KG1 (cell line): ENCODE measurements around the gene INPP4A.

ENCODE experiments used
- DNase-seq: peaks from one replicate; lab custom pipeline; 2025; lab: John Stamatoyannopoulos, UW

The INPP4A gene

DNA sequence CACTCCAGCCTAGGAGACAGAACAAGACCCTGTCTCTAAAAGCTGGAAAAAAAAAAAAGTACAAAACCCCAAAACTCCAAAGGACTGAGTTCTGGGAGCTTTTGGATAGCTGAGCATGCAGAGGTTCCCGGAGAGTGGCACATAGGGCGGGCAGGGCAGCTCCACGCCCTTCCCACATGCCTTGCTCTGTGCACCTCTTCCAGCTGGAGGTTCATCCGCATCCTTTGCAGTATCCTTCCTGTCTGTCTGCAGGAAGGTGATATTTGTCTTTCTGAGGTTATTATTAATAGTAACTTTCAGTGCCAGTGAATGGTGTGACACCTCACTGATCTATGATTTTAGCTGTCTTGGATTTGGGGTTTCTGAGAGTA lies 70.2 kb downstream of the INPP4A start:
- DNase-seq, result no peak

DNA sequence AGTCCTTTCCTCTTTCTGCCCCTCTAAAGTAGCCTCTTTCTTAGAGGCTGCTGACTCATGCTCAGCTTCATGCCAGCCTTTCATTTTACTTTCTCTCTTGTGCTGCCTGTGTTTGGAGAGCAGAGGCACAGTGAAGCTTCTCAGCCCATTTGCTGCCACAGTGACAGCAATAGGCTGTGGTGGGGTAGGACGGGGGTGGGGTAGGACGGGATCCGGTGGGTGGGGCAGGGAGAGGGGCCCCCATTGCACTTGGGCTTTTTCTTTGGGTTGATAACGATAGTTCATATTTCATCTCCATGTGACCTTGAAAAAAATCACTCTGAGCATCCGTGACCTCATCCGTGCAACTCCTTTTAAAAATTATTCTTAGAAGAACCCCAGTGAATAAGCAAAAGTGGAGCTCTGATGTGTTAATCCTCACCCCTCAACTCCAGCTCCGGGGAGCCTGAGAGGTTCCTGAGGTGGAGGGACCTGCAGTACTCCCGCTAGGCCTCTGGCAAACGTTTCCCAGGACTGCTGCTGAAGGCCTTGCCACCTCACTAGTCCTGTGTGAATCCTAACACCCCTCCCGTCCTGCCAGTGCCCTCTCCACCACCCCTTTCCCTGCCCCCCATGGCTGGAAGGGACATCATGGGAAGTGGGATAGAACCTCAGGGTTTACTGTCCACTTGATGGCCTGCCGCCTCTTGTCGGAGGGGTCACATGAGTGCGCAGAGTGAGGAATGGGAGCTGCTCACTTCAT lies 70.8 kb downstream of the INPP4A start:
- no peak for DNase-seq

DNA sequence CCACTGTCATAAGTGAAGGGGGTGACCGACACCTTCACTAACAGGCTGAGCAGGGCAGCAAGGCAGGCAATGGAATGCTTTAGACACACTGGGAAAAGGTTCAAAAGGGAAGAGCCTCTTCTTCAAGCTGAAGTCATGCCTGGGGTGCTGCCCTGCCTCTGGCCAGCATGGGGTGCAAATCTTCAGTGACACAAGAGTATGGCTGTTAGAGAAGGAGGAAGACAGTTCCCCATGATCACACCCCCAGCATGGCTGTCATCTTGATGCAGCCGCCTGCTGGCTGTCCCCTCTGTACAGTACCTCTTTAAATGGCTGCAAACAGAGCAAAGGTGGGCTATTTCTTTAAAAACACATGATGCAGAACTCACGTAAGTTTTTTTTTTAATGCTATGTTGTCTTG lies 71.9 kb downstream of the INPP4A start:
- no peak for DNase-seq

DNA sequence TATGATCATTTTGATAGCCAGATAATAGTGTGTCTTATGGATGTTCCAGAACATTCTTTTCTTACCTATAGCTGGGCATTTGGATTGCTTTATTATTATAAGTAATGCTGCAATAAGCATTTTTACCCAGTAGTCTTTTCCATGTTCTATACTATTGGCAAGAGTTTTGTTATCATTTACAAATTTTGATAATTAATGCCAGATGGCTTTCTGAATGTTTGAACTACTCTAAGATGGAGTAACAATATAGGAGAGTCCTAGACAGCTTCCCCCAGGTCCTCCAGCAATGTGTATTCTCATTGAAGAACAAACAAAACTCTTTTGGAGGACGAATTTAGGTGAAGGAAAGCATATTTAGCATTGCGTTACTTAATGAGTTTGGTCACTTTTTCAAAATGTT lies 73.0 kb downstream of the INPP4A start:
- DNase-seq, result no peak

DNA sequence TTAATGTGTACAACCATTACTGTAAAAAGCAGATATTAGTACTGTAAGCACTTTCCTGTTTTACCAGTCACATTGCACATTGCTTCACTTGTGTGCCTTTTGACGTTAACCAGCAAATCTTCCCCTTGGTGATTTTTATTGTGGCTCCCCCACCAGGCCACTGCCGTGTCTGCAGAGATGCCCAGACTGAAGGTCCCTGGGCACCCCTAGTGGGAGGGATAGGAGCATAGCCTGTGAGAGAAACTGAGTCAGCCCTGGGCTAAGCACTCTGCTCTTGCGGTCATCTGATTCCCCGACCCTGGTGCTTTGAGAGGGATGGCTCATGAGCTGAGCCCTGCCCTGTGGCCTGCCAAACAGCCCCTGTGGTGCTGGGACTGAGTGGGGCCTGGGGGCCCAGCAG lies 73.4 kb downstream of the INPP4A start:
- DNase-seq, result no peak

DNA sequence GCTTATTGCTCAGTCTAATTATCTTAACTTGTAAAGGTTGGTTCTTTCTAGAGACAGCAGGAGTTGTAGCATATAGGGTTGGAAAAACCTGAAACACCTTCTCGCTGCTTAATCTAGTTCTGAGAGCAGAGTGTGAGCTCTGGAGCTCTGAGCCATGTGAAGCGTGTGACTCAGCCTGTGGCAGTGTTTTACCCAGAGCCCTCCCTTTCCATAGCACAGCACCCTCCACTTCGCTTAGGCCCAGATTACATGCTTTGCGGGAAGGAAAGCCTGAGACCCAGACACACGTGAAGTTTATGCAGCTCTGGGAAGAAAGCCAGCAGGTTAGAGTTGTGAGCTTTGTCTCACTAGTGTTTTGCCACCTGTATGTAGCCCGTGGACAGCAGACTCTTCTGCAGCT lies 74.5 kb downstream of the INPP4A start:
- no peak for DNase-seq

DNA sequence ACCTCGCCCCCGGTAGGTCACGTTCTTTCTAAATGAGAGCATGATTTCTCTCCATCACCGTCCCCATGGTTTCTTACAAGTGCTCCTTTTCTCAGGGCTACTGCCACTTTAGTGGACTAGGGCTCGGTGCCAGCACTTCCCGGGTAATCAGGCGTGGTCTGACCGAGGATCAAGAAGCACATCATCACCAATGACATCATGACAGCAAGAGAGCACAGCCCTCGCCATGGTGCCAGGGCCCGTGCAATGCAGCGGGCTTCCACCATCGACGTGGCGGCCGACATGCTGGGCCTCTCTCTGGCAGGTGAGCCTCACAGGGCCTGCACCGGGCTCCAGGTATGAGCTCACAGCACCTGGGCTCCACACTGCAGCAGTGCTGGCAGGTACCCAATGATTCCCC lies 75.2 kb downstream of the INPP4A start:
- DNase-seq, result no peak

DNA sequence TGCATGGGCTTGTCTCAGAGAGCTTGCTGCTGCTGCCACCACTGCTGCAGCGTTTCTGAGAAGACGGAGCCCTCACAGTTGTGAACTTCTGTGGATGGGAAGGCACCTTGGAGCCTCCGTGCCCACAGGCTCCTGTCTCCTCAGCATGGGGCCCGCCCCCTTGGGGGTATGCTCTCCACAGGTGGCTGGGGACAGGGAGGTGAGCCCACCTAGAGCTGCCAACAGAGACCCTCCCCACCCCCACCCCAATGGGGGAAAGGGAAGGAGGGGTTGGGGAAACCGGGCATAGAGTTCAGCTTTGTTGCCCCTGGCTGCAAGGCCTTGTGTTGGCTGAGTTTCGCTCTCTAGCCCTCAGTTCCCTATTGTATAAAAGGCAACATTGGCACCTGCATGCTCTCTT lies 76.1 kb downstream of the INPP4A start:
- DNase-seq, result no peak

DNA sequence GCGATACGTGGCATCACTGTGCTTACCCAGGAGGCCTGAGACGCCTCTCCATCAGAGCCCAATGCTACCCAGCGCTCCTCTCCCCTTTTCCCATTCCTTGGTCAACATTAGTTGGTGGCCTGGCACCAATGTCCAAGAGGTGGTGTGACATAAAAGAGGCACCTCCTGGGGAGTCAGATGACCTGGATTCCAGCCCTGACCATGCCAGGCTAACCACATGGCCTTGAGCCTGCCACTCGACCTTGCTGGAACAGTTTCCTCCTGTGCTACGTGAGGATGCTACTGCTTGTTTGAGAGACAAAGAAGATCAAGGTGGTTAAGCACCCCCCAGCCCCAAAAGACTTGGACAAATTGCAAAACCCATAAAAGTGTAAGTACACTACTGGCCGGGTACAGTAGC lies 76.6 kb downstream of the INPP4A start:
- no peak for DNase-seq

DNA sequence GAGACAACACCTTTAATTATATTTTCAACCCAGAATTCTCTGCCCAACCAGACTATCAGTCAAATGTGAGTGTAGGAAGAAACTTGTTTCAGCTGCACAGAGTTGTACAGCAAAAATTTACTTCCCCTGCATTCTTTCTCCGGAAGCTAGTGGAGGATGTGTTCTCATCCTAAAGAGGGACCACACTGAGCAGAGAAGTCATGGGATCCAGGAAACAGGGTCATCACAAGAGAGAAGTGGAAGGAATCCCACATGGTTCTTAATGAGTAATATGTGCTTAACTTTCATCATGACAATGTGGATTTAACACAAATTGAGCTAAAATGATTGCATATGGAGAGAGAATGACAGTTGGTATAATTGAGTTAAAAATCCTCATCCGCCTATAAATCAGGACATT lies 78.2 kb downstream of the INPP4A start:
- DNase-seq, result no peak

DNA sequence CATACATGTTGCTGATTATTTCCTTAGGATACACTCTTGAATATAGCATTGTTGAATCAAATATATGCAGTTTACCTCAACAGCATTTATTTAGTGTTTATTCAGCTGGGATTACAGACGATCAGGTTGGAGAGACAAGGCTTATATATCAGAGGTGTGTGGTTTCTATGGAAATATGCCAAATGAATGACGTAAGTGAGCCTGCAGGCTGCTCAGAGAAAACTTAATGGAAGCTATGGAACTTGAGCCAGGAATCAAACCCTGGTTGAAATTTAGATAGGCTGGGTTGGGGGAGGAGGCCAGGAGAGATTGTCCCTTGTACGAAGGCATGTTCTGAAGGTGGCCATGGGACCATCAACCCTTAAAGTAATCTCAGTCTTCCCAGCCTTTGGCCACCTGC lies 79.5 kb downstream of the INPP4A start:
- DNase-seq, result no peak

DNA sequence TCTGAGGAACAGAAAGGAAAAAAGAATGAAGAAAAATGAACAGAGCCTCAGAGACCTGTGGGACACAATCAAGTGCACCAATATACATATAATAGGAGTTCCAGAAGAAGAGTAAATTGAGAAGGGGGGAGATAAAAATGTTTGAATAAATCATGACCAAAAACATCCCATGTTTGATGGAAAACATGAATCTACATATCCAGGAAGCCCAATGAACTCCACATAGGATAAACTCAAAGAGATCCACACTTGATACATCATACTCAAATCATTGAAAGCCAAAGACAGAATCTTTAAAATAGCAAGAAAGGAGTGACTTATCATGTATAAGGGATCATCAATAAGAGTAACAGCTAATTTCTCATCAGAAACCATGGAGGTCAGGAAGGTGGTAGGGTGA lies 83.7 kb downstream of the INPP4A start:
- DNase-seq, result no peak

DNA sequence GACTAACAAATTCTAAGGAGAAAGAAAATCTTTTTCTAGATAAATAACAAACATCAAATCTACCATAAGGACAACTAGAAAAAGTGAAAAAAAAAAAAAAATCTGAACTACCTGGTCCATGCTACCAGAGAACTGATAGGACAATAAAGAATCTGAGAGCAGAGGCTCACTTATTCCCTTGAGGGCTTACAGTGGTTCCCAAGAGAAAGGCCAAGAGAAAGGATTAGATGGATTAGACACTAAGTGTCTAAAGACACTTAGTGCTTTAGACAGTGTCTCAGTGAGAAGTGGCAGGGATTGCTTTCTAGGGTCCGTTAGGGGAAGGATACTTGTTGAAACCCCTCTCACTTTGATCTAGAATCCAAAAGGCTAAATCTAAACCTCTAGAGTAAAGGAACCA lies 85.5 kb downstream of the INPP4A start:
- DNase-seq, result no peak

DNA sequence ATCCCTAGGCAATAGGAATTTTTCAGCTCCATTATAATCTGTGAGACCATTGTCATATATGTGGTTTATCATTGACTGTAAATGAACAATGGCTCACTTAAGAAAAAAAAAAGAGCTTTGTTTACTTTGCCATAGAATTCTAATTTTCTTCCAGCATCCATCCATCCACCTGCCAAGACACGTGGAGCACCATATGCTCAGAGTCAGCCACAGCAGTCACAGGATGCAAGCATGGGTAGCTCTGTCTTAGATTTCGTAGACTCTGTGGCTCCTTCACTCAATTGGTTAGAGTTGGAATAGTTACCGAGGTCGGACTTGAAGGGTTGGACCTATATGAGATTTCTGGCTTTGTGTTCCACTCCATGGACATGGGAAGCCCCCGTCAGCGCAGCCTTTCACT lies 88.1 kb downstream of the INPP4A start:
- DNase-seq, result no peak

DNA sequence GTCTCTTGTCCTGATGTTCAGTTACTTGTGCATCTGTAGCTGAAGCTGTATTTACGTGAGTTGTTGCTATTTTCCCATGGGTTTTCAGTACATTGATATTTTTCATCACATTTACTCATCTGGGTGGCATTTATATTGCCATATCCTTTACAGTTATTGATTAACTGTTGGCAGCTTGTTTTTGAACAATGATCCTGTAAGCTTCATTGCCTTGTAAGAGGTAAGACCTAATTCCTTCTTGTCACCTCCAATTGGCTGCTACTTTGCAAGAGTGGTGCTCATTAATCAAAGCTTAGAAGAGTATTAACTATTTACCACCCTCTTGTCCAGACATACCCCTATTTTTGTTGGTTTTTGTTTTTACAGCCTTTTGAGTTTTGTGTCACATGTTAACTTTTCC lies 88.9 kb downstream of the INPP4A start:
- DNase-seq, result no peak

DNA sequence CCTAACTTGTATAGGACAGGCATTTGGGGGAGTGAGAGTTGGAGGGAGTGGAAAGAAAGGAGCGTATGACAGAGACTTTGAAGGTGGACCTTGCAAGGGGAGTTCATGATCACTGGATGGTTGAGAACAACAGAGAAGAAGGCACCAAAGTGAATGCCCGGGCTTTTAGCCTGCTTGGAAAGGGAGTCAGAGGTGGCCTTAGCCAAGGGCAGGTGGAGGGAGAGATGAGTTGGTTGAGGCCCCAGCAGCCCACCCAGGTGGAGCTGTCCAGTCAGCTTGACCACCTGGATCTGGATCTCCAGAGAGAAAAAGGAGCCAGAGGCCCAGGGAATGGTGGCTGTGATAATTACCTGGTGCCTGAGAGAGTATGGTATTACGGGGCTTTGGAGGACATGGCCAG lies 90.1 kb downstream of the INPP4A start:
- DNase-seq, result no peak

DNA sequence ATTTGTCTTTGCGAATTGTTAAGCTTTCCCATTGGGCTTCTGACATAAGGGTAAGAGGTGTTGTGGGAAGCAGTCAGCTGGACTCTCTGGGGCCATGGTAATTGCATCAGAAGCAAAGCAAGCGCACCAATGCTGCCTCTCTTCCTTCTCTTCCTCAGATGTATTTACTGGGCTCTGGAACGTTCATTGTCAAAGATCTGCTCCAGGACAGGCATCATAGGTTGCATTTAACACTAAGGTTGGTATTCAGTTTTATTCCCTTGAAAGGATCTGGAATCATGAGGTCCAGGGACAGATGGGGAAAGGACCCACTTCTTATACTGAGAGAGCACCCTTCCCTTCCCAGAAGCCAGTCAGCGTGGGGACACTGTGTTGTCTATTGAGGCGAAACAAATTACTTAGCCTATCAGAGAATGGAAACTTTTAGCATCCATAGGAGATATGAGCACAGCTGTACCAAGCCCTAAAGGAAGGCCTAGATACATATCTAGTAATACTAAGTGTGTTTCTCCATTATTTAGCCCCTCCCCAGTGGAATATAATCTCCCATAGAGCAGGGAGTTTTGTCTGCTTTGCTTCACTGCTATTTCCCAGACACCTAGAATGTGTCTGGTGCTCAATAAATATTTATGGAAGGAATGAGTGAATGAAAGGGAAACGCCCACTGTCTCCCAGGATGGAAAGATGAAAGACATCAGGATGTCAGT lies 91.5 kb downstream of the INPP4A start:
- DNase-seq, result no peak

DNA sequence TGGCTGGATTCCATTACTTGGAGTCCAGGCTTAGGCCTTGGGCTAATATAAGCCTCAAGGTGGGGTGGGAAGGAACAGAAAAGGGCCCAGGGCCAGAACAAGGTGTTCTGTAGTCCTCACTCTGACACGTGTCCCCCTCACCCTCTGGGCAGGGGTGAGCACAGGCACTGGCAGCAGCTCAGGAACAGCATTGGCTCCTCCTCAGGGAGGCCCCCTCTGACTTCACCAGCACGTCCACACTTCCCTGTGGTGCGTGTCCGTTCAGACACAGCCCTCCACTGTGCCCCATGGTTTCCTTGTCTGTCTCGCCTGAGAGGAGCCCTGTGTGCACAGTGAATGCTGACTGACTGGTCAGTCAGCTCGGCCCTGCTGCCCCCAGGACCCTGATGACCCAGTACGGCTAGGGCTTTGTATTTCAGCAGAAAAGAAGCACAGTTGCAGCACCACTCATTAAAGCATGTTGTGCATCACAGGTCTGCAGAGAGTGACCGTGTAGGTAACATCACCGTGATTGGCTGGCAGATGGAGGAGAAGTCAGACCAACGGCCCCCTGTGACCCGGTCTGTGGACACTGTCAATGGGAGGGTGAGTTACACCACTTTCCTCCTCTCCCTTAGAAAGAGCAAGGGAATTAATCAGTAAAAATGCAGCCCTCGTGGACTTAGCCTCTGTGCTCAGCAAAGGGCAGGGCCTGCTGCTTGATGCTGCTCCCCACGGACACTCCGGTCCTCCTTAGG lies 92.9 kb downstream of the INPP4A start:
- no peak for DNase-seq

DNA sequence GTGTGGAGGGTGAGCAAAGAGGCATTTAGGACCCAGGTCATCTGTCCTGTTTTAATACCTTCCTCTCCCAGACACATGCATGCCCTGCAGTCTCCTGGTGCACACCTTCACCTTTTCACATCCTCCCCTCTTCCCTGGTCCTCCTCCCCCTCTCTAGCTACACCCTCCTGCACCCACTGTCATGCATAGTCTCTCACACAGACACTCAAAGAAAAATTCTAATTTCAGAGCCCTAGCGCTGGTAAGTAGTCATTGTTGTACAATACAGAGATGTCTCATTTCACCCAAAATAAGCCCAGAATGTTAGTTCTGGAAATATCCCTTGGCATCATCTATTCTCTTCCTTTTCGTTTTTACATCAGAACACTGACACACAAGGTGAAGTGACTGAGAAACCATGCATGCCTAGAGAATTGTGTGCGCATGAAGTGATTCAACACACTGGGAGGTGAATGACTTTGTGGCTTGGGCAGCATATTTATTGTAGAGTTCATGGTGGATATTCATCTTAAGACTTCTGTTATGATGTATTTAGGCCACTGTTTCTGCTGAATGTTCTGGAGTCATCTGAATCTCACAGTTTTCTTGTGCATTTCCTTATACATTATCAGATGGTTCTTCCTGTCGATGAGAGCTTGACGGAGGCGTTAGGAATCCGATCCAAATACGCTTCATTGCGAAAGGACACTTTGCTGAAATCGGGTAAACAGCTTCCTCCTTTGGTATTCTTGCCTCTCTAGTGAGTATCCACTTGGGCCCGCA lies 93.8 kb downstream of the INPP4A start:
- no peak for DNase-seq

DNA sequence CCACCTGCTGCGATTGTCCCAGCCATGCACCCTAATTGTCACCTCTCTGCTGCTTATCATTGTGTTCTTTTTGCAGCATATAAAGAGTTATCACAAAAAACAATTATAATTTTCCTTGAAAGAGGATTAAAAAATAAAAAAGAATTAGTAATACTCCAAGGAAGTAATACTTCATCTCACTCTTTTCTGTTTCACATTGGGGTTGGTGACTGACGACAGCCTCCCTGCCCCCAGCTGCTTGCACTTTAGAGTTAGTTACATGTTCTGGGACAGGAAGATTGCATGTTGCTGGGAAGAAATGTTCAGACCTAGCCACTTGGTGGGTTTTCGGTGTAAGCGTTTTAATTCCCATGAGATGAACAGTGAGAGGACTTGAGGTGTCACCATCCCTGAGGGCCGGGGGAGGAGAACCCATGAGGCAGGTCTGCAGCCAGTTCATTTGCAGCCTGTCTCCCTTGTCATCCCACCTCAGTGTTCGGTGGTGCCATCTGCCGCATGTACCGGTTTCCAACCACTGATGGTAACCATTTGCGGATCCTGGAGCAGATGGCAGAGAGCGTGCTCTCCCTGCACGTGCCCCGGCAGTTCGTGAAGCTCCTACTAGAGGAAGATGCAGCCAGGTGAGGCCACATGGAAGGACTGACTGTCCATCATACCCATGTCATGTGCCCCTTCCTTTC lies 94.5 kb downstream of the INPP4A start:
- no peak for DNase-seq

DNA sequence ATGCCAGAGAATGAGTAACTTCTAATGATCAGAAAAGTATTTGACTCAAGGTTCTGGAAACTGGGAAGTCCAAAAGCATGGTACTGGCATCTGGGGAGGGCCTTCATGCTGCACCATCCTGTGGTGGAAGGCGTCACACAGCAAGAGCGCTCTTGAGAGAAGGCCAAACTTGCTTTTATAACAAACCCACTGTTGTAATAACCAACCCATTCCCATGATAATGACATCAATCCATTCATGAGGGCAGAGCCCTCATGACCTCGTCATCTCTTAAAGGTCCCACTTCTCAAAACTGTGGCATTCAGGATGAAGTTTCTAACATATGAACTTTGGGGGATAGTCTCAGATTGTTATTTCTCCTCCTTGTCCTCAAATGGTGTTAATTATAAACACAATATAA lies 95.9 kb downstream of the INPP4A start:
- DNase-seq, result no peak

DNA sequence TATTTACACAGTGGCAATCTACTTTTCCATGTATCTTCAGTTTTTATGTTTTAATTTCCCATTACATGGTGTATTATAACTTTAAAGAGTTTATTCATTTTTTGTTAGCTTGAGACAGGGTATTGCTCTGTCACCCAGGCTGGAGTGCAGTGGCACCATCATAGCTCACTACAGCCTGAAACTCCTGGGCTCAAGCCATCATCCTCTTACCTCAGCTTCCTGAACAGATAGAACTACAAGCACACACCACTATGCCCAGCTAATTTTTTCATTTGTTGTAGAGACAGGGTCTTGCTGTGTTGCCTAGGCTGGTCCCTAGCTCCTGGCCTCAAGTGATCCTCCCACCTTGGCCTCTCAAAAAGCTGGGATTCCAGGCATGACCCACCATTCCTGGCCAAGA lies 96.8 kb downstream of the INPP4A start:
- no peak for DNase-seq
